HepG2 (cell line): ENCODE measurements around the gene UNC13D. TPM values are rescaled to one million over a fixed set of nuclear protein-coding genes. Genes with fewer than 3 reads are reported as not detected.

Experiments
- BCL6 ChIP-seq: IDR thresholded peaks from 2 replicates; pipeline ENCODE4 v1.6.1; 2016; ENCODE audit warnings: missing genetic modification reagents, missing compliant biosample characterization
- CEBPG ChIP-seq: IDR thresholded peaks from 2 replicates; pipeline ENCODE4 v1.6.1; 2016
- DMAP1 ChIP-seq: IDR thresholded peaks from 2 replicates; pipeline ENCODE4 v1.6.1; 2016
- ESRRA ChIP-seq: sonication (generic); formaldehyde crosslinking; IDR thresholded peaks from 2 replicates; pipeline ENCODE4 v1.5.1; 2020; ENCODE audit warnings: mild to moderate bottlenecking, low read depth, missing genetic modification reagents
- FOXA1 ChIP-seq, 2 experiments: fragments of 450-650 bp in 1 of 2; sonication (generic) in 1 of 2; formaldehyde crosslinking in 1 of 2; IDR thresholded peaks; 2 replicates each; pipeline versions ENCODE4 v1.4.0 to v1.6.1; 2016 to 2020; ENCODE audit warnings: missing genetic modification reagents in 1 of 2
- HCFC1 ChIP-seq: fragments of 150-350 bp; IDR thresholded peaks from 2 replicates; pipeline ENCODE4 v1.6.1; 2014; ENCODE audit warnings: low read depth, low read length
- KAT7 ChIP-seq: IDR thresholded peaks from 2 replicates; pipeline ENCODE4 v1.6.1; 2018; ENCODE audit warnings: borderline replicate concordance, missing compliant biosample characterization
- KLF16 ChIP-seq, 2 experiments: sonication (generic) in 1 of 2; formaldehyde crosslinking in 1 of 2; IDR thresholded peaks; 2 replicates each; pipeline versions ENCODE4 v1.6.1 to v1.8.0; 2016 to 2023; ENCODE audit warnings: missing genetic modification reagents in 2 of 2, missing compliant biosample characterization in 1 of 2
- KLF9 ChIP-seq: IDR thresholded peaks from 2 replicates; pipeline ENCODE4 v1.6.1; 2016; ENCODE audit warnings: low read depth
- MEF2D ChIP-seq: sonication (generic); formaldehyde crosslinking; IDR thresholded peaks from 2 replicates; pipeline ENCODE4 v1.5.1; 2020; ENCODE audit warnings: mild to moderate bottlenecking, missing genetic modification reagents
- MLLT10 ChIP-seq: sonication (generic); formaldehyde crosslinking; IDR thresholded peaks from 2 replicates; pipeline ENCODE4 v1.4.0; 2020; ENCODE audit warnings: missing genetic modification reagents
- NFIC ChIP-seq: IDR thresholded peaks from 2 replicates; pipeline ENCODE4 v1.6.1; 2012; ENCODE audit warnings: mild to moderate bottlenecking, low read length, inconsistent platforms
- NFKB2 ChIP-seq: sonication (generic); formaldehyde crosslinking; IDR thresholded peaks from 2 replicates; pipeline ENCODE4 v1.4.0; 2020; ENCODE audit warnings: missing genetic modification reagents, borderline replicate concordance
- SMYD3 ChIP-seq: sonication (generic); formaldehyde crosslinking; IDR thresholded peaks from 2 replicates; pipeline ENCODE4 v1.8.1; 2023; ENCODE audit warnings: mild to moderate bottlenecking, missing genetic modification reagents
- TAF15 ChIP-seq: fragments of 200-400 bp; formaldehyde crosslinking; IDR thresholded peaks from one replicate; pipeline ENCODE4 v1.6.1; 2018; ENCODE audit warnings: mild to moderate bottlenecking, low read depth, low read length; ENCODE audit not compliant: poor library complexity, severe bottlenecking
- ZBTB8A ChIP-seq: sonication (generic); formaldehyde crosslinking; IDR thresholded peaks from 2 replicates; pipeline ENCODE4 v1.4.0; 2020; ENCODE audit warnings: mild to moderate bottlenecking, low read depth, missing genetic modification reagents, borderline replicate concordance
- ZFP36L2 ChIP-seq: sonication (generic); formaldehyde crosslinking; IDR thresholded peaks from 2 replicates; pipeline ENCODE4 v1.4.0; 2020; ENCODE audit warnings: missing genetic modification reagents
- ZNF232 ChIP-seq: sonication (generic); formaldehyde crosslinking; IDR thresholded peaks from 2 replicates; pipeline ENCODE4 v1.4.0; 2020; ENCODE audit warnings: missing genetic modification reagents, borderline replicate concordance
- ZNF546 ChIP-seq: sonication (generic); formaldehyde crosslinking; conservative IDR thresholded peaks from 2 replicates; pipeline ENCODE4 v1.8.1; 2023; ENCODE audit warnings: mild to moderate bottlenecking, missing genetic modification reagents
- ZNF777 ChIP-seq: sonication (generic); formaldehyde crosslinking; IDR thresholded peaks from 2 replicates; pipeline ENCODE4 v1.4.0; 2020; ENCODE audit warnings: missing genetic modification reagents
- ZNF891 ChIP-seq: sonication (generic); formaldehyde crosslinking; IDR thresholded peaks from 2 replicates; pipeline ENCODE4 v1.5.0; 2020; ENCODE audit warnings: mild to moderate bottlenecking, missing genetic modification reagents
- ZSCAN21 ChIP-seq: sonication (generic); formaldehyde crosslinking; IDR thresholded peaks from 2 replicates; pipeline ENCODE4 v1.8.0; 2022; ENCODE audit warnings: mild to moderate bottlenecking, missing genetic modification reagents, moderate library complexity, borderline replicate concordance
- polyA plus RNA-seq, 8 experiments: library from polyadenylated mRNA; depleted of rRNA in 3 of 8; stranded (reverse) in 7 of 8; unstranded in 1 of 8; fragments of >200 nt; fragmentation: Illumina TruSeq in 4 of 8; extraction: Trizol in 4 of 8; gene quantifications; 2 replicates each; pipeline versions ENCODE4 v1.2.1 to v1.2.3, GENCODE V29; 2011 to 2016; ENCODE audit warnings: low read depth in 4 of 8, missing spikeins in 1 of 8, mixed read lengths in 1 of 8; ENCODE audit not compliant: insufficient read depth in 1 of 8
- total RNA-seq, 5 experiments: library from RNA; depleted of rRNA; stranded (reverse); fragments of >200 nt; fragmentation: Illumina TruSeq; extraction: Trizol; gene quantifications; 2 replicates each; pipeline ENCODE4 v1.2.3, GENCODE V29; 2016; ENCODE audit warnings: low read depth in 1 of 5
- TF ChIP-seq, protein P1 (sequence below): sonication (generic); formaldehyde crosslinking; IDR thresholded peaks from 2 replicates; pipeline ENCODE4 v1.4.0; 2020; ENCODE audit warnings: mild to moderate bottlenecking, missing genetic modification reagents
- TF ChIP-seq, protein P2 (sequence below): sonication (generic); formaldehyde crosslinking; IDR thresholded peaks from 2 replicates; pipeline ENCODE4 v1.4.0; 2020; ENCODE audit warnings: mild to moderate bottlenecking, missing genetic modification reagents
- TF ChIP-seq, protein P3 (sequence below): sonication (generic); formaldehyde crosslinking; IDR thresholded peaks from 2 replicates; pipeline ENCODE4 v1.4.0; 2020; ENCODE audit warnings: mild to moderate bottlenecking, low read depth, missing genetic modification reagents

The UNC13D gene
- total and polyA plus RNA-seq, 2 of the 13 experiments (the other 11 are each of a cell fraction or from before 2014, with no cell fraction given): 29.7 to 42.7 TPM

DNA sequence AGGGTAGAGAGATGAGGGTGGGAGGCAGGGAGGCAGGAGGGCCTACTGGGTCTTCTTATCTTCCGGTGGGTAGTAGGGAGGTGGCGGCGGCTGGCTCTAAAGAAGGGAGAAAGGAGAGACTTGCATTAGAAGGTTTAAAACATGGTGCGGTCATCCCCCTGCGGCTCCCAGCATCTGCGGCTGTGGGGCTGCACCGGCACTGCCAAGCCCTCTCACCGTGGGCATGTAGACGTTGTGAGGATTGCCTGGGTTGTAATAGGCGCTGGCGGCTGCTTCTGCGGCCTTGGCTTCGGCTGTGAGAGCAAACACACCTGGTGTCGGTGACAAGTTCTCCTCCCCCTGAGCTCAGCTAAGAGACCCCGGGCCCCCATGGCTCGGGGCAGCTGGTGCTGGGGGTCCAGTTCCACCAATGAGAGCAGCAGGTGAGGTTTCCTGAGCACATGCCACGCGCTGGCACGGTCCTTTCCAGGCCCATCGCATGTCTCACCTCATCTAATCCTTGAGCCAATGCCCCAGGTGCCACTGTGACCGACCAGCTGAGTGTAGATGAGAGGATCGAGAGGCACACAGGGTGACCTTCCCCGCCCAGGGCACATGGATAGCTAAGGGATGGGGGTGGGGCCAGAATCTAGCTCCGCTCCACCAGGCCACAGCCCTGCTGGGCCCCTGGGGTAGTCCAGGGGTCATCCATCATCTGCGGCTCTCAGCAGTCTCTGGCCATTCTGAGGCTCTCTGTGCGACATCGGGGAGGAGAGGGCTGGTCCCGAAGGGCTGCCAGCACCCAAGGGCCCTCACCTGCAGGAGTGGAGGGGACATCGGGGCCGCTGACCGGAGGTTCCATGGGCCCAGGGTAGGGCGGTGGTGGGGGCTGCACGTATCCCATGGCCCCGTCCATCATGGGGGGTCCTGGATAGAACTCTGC, 2.7 kb upstream of the UNC13D start (continued):
- TF ChIP-seq, protein P1, sequence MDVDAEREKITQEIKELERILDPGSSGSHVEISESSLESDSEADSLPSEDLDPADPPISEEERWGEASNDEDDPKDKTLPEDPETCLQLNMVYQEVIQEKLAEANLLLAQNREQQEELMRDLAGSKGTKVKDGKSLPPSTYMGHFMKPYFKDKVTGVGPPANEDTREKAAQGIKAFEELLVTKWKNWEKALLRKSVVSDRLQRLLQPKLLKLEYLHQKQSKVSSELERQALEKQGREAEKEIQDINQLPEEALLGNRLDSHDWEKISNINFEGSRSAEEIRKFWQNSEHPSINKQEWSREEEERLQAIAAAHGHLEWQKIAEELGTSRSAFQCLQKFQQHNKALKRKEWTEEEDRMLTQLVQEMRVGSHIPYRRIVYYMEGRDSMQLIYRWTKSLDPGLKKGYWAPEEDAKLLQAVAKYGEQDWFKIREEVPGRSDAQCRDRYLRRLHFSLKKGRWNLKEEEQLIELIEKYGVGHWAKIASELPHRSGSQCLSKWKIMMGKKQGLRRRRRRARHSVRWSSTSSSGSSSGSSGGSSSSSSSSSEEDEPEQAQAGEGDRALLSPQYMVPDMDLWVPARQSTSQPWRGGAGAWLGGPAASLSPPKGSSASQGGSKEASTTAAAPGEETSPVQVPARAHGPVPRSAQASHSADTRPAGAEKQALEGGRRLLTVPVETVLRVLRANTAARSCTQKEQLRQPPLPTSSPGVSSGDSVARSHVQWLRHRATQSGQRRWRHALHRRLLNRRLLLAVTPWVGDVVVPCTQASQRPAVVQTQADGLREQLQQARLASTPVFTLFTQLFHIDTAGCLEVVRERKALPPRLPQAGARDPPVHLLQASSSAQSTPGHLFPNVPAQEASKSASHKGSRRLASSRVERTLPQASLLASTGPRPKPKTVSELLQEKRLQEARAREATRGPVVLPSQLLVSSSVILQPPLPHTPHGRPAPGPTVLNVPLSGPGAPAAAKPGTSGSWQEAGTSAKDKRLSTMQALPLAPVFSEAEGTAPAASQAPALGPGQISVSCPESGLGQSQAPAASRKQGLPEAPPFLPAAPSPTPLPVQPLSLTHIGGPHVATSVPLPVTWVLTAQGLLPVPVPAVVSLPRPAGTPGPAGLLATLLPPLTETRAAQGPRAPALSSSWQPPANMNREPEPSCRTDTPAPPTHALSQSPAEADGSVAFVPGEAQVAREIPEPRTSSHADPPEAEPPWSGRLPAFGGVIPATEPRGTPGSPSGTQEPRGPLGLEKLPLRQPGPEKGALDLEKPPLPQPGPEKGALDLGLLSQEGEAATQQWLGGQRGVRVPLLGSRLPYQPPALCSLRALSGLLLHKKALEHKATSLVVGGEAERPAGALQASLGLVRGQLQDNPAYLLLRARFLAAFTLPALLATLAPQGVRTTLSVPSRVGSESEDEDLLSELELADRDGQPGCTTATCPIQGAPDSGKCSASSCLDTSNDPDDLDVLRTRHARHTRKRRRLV (CRISPR knock-in tag): 0 out of 2 replicates have a peak, but pooled peaks have one; percentile 72
- TF ChIP-seq ZNF232 (CRISPR knock-in tag) (peak; percentile 91; the same call in 1 of the 2 replicates), BCL6 (CRISPR knock-in tag) (peak; percentile 85), KLF16 (CRISPR knock-in tag; IDR thresholded peaks at IDR 0.05) (peak; percentile 72 to 85; a peak in 3 of 4 replicates), MLLT10 (CRISPR knock-in tag) (no peak), FOXA1 (IDR thresholded peaks at IDR 0.05) (no peak), FOXA1 (CRISPR knock-in tag; IDR thresholded peaks at IDR 0.05) (peak; percentile 60), ZNF546 (no peak), TAF15 (peak; percentile 92), ZFP36L2 (no peak), KAT7 (0 out of 2 replicates have a peak, but pooled peaks have one; percentile 24), CEBPG (CRISPR knock-in tag) (peak; percentile 28; the same call in 1 of the 2 replicates), ZNF891 (peak; percentile 97), HCFC1 (no peak; the same call in 1 of the 2 replicates), DMAP1 (CRISPR knock-in tag) (peak; percentile 71; the same call in 1 of the 2 replicates), MEF2D (CRISPR knock-in tag) (peak; percentile 84; the same call in 1 of the 2 replicates), ZBTB8A (no peak), KLF9 (CRISPR knock-in tag) (no peak), ZNF777 (no peak), NFKB2 (CRISPR knock-in tag) (peak; percentile 83; the same call in 1 of the 2 replicates), NFIC (no peak; the same call in 1 of the 2 replicates), ESRRA (peak; percentile 95), SMYD3 (CRISPR knock-in tag) (no peak; the same call in 1 of the 2 replicates), ZSCAN21 (CRISPR knock-in tag) (peak; percentile 94)
- TF ChIP-seq, protein P2, sequence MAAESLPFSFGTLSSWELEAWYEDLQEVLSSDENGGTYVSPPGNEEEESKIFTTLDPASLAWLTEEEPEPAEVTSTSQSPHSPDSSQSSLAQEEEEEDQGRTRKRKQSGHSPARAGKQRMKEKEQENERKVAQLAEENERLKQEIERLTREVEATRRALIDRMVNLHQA (CRISPR knock-in tag): no peak
- TF ChIP-seq, protein P3, sequence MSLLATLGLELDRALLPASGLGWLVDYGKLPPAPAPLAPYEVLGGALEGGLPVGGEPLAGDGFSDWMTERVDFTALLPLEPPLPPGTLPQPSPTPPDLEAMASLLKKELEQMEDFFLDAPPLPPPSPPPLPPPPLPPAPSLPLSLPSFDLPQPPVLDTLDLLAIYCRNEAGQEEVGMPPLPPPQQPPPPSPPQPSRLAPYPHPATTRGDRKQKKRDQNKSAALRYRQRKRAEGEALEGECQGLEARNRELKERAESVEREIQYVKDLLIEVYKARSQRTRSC (CRISPR knock-in tag): no peak
